GM12878 (cell line): ENCODE results near the gene GNAT1. TPM values are rescaled to one million over a fixed set of nuclear protein-coding genes. Genes with fewer than 3 reads are reported as not detected.

ENCODE experiments used
- ATAC-seq: fragments of 200-7000 bp; cut with Tn5 transposase; 3 replicates; pipeline ENCODE4 v1.9.1; 2020; ENCODE audit warnings: mild to moderate bottlenecking, moderate library complexity
- BruUV-seq: library from RNA; stranded (reverse); fragments of 400-500 nt; replicated peaks from 2 replicates; lab custom pipeline; 2021; lab: Mats Ljungman, UMichigan
- CTCF ChIA-PET: fragments of 300-600 bp; sonication (Branson Sonifier 250); formaldehyde crosslinking; extraction: SDS; loops from one replicate; lab custom pipeline; 2021; ENCODE audit warnings: inconsistent platforms; lab: Yijun Ruan, JAX
- POLR2A ChIA-PET: fragments of 350-600 bp; formaldehyde crosslinking; extraction: SDS; loops from one replicate; lab custom pipeline; 2021; ENCODE audit warnings: inconsistent platforms; lab: Charles Lee
- RAD21 ChIA-PET: fragments of 300-600 bp; sonication (Branson Sonifier 250); formaldehyde crosslinking; loops from one replicate; lab custom pipeline; 2023; ENCODE audit warnings: antibody characterized with exemption; ENCODE audit not compliant: unreplicated experiment; lab: Charles Lee
- SMC1A ChIA-PET: fragments of 300-600 bp; sonication (Branson Sonifier 250); formaldehyde crosslinking; loops from one replicate; lab custom pipeline; 2023; ENCODE audit not compliant: unreplicated experiment, uncharacterized antibody; lab: Charles Lee
- DNase-seq: peaks from one replicate; pipeline ENCODE4 v3.0.0-alpha.2; 2011; ENCODE audit warnings: low read depth, low spot score
- FAIRE-seq: peaks from 3 replicates; lab custom pipeline; 2011; peaks lifted over from hg19 to GRCh38; lab: Jason Lieb, UNC
- H2AFZ ChIP-seq: 2 replicates; pipeline ENCODE4 v1.6.0; 2011; ENCODE audit warnings: low read depth, low read length, control low read depth; ENCODE audit not compliant: control insufficient read depth
- H3K27ac ChIP-seq: 2 replicates; pipeline ENCODE4 v1.5.1; 2011; ENCODE audit warnings: control low read depth; ENCODE audit not compliant: control insufficient read depth, insufficient read depth
- H3K27me3 ChIP-seq, 2 experiments: replicated peaks in 1 of 2; 2 replicates each; pipeline versions ENCODE4 v1.6.0 to v1.6.1; 2011; ENCODE audit warnings: low read length in 1 of 2; ENCODE audit not compliant: control insufficient read depth in 2 of 2, insufficient read depth in 2 of 2
- H3K36me3 ChIP-seq, 2 experiments: 2 replicates each; pipeline ENCODE4 v1.5.1; 2011; ENCODE audit warnings: low read length in 1 of 2; ENCODE audit not compliant: control insufficient read depth in 2 of 2, insufficient read depth in 2 of 2
- H3K4me1 ChIP-seq: 2 replicates; pipeline ENCODE4 v1.6.1; 2011; ENCODE audit warnings: mild to moderate bottlenecking, low read length, moderate library complexity, mixed read lengths; ENCODE audit not compliant: control insufficient read depth, insufficient read depth
- H3K4me2 ChIP-seq: 2 replicates; pipeline ENCODE4 v1.6.0; 2011; ENCODE audit warnings: control low read depth; ENCODE audit not compliant: control insufficient read depth, insufficient read depth
- H3K4me3 ChIP-seq: fragments of 200-600 bp; sonication (generic); 2 replicates; pipeline ENCODE4 v1.5.1; 2016
- H3K79me2 ChIP-seq: 2 replicates; pipeline ENCODE4 v1.6.0; 2011; ENCODE audit warnings: low read length; ENCODE audit not compliant: control insufficient read depth, insufficient read depth
- H3K9ac ChIP-seq: 2 replicates; pipeline ENCODE4 v1.8.0; 2011; ENCODE audit warnings: low read length, control low read depth, mixed read lengths; ENCODE audit not compliant: control insufficient read depth, insufficient read depth
- H3K9me3 ChIP-seq: replicated peaks from 3 replicates; pipeline ENCODE4 v1.5.1; 2011; ENCODE audit warnings: mild to moderate bottlenecking, low read length; ENCODE audit not compliant: control insufficient read depth, insufficient read depth
- H4K20me1 ChIP-seq: 2 replicates; pipeline ENCODE4 v1.6.0; 2011; ENCODE audit not compliant: control insufficient read depth, insufficient read depth
- CEBPB ChIP-seq, 2 experiments: fragments of 150-350 bp in 1 of 2; IDR thresholded peaks; 2 replicates each; pipeline ENCODE4 v1.6.1; 2012 to 2014; ENCODE audit warnings: low read depth in 2 of 2, low read length in 2 of 2, borderline replicate concordance in 1 of 2, inconsistent platforms in 1 of 2
- CREM ChIP-seq: IDR thresholded peaks from 2 replicates; pipeline ENCODE4 v1.6.1; 2014; ENCODE audit warnings: antibody characterized with exemption, low read depth
- GABPA ChIP-seq: IDR thresholded peaks from 2 replicates; pipeline ENCODE4 v1.6.1; 2014; ENCODE audit warnings: antibody characterized with exemption, low read depth, mild to moderate bottlenecking, inconsistent platforms
- GATAD2B ChIP-seq: fragments of 450-650 bp; conservative IDR thresholded peaks from 2 replicates; pipeline ENCODE4 v1.6.1; 2017; ENCODE audit warnings: low read depth, mild to moderate bottlenecking, moderate library complexity
- MEF2A ChIP-seq: IDR thresholded peaks from 2 replicates; pipeline ENCODE4 v1.6.1; 2011; ENCODE audit warnings: low read depth, mild to moderate bottlenecking, low read length, moderate library complexity; ENCODE audit not compliant: insufficient read depth
- PKNOX1 ChIP-seq: fragments of 450-650 bp; IDR thresholded peaks from 2 replicates; pipeline ENCODE4 v1.6.1; 2016; ENCODE audit warnings: mild to moderate bottlenecking
- RELA ChIP-seq: fragments of 450-650 bp; IDR thresholded peaks from 2 replicates; pipeline ENCODE4 v1.8.0; 2014; ENCODE audit warnings: borderline replicate concordance; ENCODE audit not compliant: partially characterized antibody
- SIX5 ChIP-seq: IDR thresholded peaks from 2 replicates; pipeline ENCODE4 v1.6.1; 2011; ENCODE audit warnings: mild to moderate bottlenecking, low read depth, low read length, moderate library complexity; ENCODE audit not compliant: severe bottlenecking
- SRF ChIP-seq, 2 experiments: IDR thresholded peaks; 2 replicates each; pipeline ENCODE4 v1.6.1; 2011; ENCODE audit warnings: low read depth in 2 of 2, low read length in 2 of 2, mild to moderate bottlenecking in 1 of 2, moderate library complexity in 1 of 2
- STAT1 ChIP-seq: fragments of 450-650 bp; conservative IDR thresholded peaks from 2 replicates; pipeline ENCODE4 v1.6.1; 2014; ENCODE audit warnings: antibody characterized with exemption, mild to moderate bottlenecking
- ZNF622 ChIP-seq: fragments of 450-650 bp; IDR thresholded peaks from 2 replicates; pipeline ENCODE4 v1.6.1; 2017; ENCODE audit warnings: mild to moderate bottlenecking, inconsistent platforms
- WGBS: methylation state at CpG from one replicate; pipeline ENCODE4 v1.1.6; 2016; ENCODE audit warnings: low lambda C conversion rate; ENCODE audit not compliant: insufficient replicate concordance, insufficient coverage; ENCODE audit errors: missing lambda C conversion rate; 5-methylcytosine and 5-hydroxymethylcytosine counted together
- in situ Hi-C: fragments of 300-500 bp; cut with MboI; formaldehyde crosslinking; loops from 9 replicates; pipeline ENCODE4 v1.14.3; 2018; ENCODE audit warnings: mixed read lengths
- intact Hi-C: fragments of 100-400 bp; cut with micrococcal nuclease; formaldehyde crosslinking; loops from one replicate; pipeline ENCODE4 v1.14.2; 2022; ENCODE audit not compliant: unreplicated experiment
- polyA plus RNA-seq, 11 experiments: library from polyadenylated mRNA; depleted of rRNA in 4 of 11; unstranded in 6 of 11; stranded (reverse) in 5 of 11; fragments of >200 nt; fragmentation: Nextera tagmentation in 4 of 11; fragmentation: Illumina TruSeq in 1 of 11; extraction: Ambion mirVana in 4 of 11; extraction: Trizol in 1 of 11; gene quantifications; 1 replicate in 1 of 11; 2 replicates in 10 of 11; pipeline versions ENCODE4 v1.2.1 to v1.2.3, GENCODE V29; 2011 to 2016; ENCODE audit warnings: inconsistent platforms in 2 of 11, missing spikeins in 2 of 11, low read depth in 1 of 11
- total RNA-seq, 4 experiments: library from RNA; depleted of rRNA in 3 of 4; stranded (reverse); fragments of >200 nt in 3 of 4; fragmentation: Illumina TruSeq in 1 of 4; extraction: Trizol in 1 of 4; gene quantifications; 2 replicates each; pipeline versions ENCODE4 v1.2.1 to v1.2.3, GENCODE V29; 2013 to 2021

GNAT1 gene
- total and polyA plus RNA-seq, 10 of the 15 experiments (the other 5 are each of a cell fraction or from before 2014, with no cell fraction given): not detected

GRCh38 chr3:50208677-50209344 is 17.4 kb downstream of the GNAT1 start:
- no TSS peak for BruUV-seq
- WGBS: 38% methylated on average over 14 of the region's 14 CpGs

GRCh38 chr3:50210176-50210509 is 18.7 kb downstream of the GNAT1 start:
- Histone ChIP-seq H3K27ac (no peak overlapping the region), H4K20me1 (no peaks in the 10 kb centered on the region), H3K36me3 (no peaks in the 10 kb centered on the region), H3K4me3 (no peak overlapping the region), H3K27me3 (peaks cover 9 to 10% of the 10 kb centered on the region in 2 experiments), H3K4me1 (no peaks in the 10 kb centered on the region), H2AFZ (no peak overlapping the region), H3K4me2 (no peak overlapping the region), H3K9ac (no peak overlapping the region), H3K9me3 (no peaks in the 10 kb centered on the region), H3K79me2 (no peaks in the 10 kb centered on the region)
- in situ Hi-C loops (no loop called here), intact Hi-C loops (no loop called here)
- no TSS peak for BruUV-seq
- FAIRE-seq (no peak), ATAC-seq (no peak), DNase-seq (no peak)
- TF ChIP-seq SRF (IDR thresholded peaks at IDR 0.05; ENCODE audit: low read depth in 2 of 2, low read length in 2 of 2) (no peak), MEF2A (no peak), CREM (no peak), SIX5 (no peak), CEBPB (IDR thresholded peaks at IDR 0.05; ENCODE audit: borderline replicate concordance in 1 of 2, low read depth in 2 of 2, low read length in 2 of 2) (no peak), GATAD2B (no peak), PKNOX1 (no peak), RELA (no peak)
- RAD21 ChIA-PET: interaction anchor here (0.7 kb wide), 1 partner anchor 15 kb away, joined by 3 read pairs; no protein-coding TSS in a partner anchor
- CTCF ChIA-PET: interaction anchor here (0.9 to 2.1 kb wide), 2 partner anchors 16 kb away, joined by 3 to 8 read pairs; no protein-coding TSS in a partner anchor
- SMC1A ChIA-PET: no interaction called here
- 3% methylated on average over 5 of the region's 5 CpGs for WGBS
- POLR2A ChIA-PET: interaction anchor here (1.1 to 1.4 kb wide), 2 partner anchors 8 to 26 kb away, joined by 3 read pairs; partner anchors contain the start of gene GNAI2

More at GRCh38 chr3:50208677-50209344, 17.4 kb downstream of the GNAT1 start:
- Histone ChIP-seq H3K4me1 (no peaks in the 10 kb centered on the region), H3K36me3 (no peaks in the 10 kb centered on the region), H3K79me2 (no peaks in the 10 kb centered on the region), H3K27me3 (peaks cover 14 to 16% of the 10 kb centered on the region in 2 experiments), H2AFZ (no peak overlapping the region), H3K27ac (no peak overlapping the region), H3K9me3 (no peaks in the 10 kb centered on the region), H3K4me2 (no peak overlapping the region), H3K9ac (no peak overlapping the region), H3K4me3 (no peak overlapping the region), H4K20me1 (no peaks in the 10 kb centered on the region)
- ChIA-PET RAD21 (no interaction called here), SMC1A (no interaction called here), CTCF (interaction anchor here (0.7 to 1.0 kb wide), 2 partner anchors 17 to 22 kb away, joined by 3 to 4 read pairs; no protein-coding TSS in a partner anchor), POLR2A (no interaction called here)
- ATAC-seq: no peak
- no peak for FAIRE-seq
- in situ Hi-C loops (no loop called here), intact Hi-C loops (no loop called here)
- TF ChIP-seq RELA: no peak
- TF ChIP-seq ZNF622: no peak
- no peak for TF ChIP-seq STAT1
- TF ChIP-seq GABPA: no peak
- DNase-seq: no peak
